ENCODE measurements around the gene SLC17A1.

DNA sequence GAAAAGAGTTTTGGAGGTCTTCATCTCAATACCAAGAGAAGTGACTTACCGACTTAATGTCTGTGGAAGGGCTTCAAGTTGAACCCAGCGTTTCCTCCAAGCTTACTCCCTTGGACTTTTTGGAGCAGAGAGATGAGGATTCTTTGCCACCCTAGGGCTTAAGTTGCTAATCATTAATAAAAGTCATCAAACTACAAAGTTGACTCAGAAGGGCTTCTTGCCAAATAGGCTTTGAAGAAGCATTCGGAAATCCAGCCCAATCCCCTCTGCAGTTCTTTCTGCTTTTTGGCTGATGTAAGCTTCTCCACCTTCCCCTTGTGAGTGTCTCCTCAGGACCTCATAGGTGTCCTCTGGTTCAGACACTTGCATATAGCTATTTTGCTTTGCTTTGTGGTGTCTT, 42.3 kb upstream of the SLC17A1 start, which contains the start of gene SLC17A3:
- TF ChIP-seq TAF1 (IDR thresholded peaks at IDR 0.05; ENCODE audit: low read depth) (no peak), CREB1 (IDR thresholded peaks at IDR 0.05; ENCODE audit: low read depth) (no peak), TCF12 (IDR thresholded peaks at IDR 0.05; ENCODE audit: low read depth) (no peak), EP300 (IDR thresholded peaks at IDR 0.05; ENCODE audit: borderline replicate concordance) (no peak), RAD21 (IDR thresholded peaks at IDR 0.05; ENCODE audit: low read depth) (no peak), CEBPB (IDR thresholded peaks at IDR 0.05) (no peak), YY1 (IDR thresholded peaks at IDR 0.05; ENCODE audit: low read depth) (no peak), NFIC (IDR thresholded peaks at IDR 0.05) (no peak), ZBTB7A (IDR thresholded peaks at IDR 0.05; ENCODE audit: low read depth) (no peak), FOXM1 (IDR thresholded peaks at IDR 0.05; ENCODE audit: borderline replicate concordance, low read depth) (no peak), TEAD4 (IDR thresholded peaks at IDR 0.05) (no peak)
- TF ChIP-seq, protein P1, sequence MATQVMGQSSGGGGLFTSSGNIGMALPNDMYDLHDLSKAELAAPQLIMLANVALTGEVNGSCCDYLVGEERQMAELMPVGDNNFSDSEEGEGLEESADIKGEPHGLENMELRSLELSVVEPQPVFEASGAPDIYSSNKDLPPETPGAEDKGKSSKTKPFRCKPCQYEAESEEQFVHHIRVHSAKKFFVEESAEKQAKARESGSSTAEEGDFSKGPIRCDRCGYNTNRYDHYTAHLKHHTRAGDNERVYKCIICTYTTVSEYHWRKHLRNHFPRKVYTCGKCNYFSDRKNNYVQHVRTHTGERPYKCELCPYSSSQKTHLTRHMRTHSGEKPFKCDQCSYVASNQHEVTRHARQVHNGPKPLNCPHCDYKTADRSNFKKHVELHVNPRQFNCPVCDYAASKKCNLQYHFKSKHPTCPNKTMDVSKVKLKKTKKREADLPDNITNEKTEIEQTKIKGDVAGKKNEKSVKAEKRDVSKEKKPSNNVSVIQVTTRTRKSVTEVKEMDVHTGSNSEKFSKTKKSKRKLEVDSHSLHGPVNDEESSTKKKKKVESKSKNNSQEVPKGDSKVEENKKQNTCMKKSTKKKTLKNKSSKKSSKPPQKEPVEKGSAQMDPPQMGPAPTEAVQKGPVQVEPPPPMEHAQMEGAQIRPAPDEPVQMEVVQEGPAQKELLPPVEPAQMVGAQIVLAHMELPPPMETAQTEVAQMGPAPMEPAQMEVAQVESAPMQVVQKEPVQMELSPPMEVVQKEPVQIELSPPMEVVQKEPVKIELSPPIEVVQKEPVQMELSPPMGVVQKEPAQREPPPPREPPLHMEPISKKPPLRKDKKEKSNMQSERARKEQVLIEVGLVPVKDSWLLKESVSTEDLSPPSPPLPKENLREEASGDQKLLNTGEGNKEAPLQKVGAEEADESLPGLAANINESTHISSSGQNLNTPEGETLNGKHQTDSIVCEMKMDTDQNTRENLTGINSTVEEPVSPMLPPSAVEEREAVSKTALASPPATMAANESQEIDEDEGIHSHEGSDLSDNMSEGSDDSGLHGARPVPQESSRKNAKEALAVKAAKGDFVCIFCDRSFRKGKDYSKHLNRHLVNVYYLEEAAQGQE (IDR thresholded peaks at IDR 0.05; ENCODE audit: low read depth), result no peak
- TF ChIP-seq, protein P2, sequence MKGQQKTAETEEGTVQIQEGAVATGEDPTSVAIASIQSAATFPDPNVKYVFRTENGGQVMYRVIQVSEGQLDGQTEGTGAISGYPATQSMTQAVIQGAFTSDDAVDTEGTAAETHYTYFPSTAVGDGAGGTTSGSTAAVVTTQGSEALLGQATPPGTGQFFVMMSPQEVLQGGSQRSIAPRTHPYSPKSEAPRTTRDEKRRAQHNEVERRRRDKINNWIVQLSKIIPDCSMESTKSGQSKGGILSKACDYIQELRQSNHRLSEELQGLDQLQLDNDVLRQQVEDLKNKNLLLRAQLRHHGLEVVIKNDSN (IDR thresholded peaks at IDR 0.05), result no peak
- TF ChIP-seq, protein P3, sequence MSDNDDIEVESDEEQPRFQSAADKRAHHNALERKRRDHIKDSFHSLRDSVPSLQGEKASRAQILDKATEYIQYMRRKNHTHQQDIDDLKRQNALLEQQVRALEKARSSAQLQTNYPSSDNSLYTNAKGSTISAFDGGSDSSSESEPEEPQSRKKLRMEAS (IDR thresholded peaks at IDR 0.05), result no peak
